ENCODE measurements around the gene MOV10L1. TPM values are rescaled to one million over a fixed set of nuclear protein-coding genes. Genes with fewer than 3 reads are reported as not detected.

Gene MOV10L1
- total RNA-seq, 1 donor, result 0.36 TPM

DNA sequence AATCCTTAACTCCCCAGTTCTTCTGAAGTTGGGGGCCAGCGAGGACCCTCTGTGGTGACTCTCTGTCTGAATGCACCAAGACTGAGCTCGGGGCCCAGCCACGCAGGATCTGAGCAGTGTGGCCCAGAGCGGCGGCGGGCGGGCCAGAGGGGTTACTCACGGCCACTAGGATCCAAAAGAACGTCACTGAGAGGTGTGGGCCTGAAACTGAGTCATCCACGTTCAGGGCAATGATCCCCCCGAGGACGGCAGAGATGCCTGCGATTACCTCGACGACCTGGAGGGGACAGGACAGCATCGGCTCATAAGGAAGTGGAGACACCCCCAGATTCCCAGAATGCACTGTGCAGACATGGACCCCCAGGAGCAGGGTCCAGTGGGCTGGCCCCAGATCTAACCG is 15.8 kb upstream of the MOV10L1 start:
- Histone ChIP-seq H3K27me3 (ENCODE audit: insufficient read depth, low read length) (no peaks in the 10 kb centered on the region), H3K4me1 (ENCODE audit: insufficient read depth, low read length) (no peaks in the 10 kb centered on the region), H3K79me2 (ENCODE audit: insufficient read depth, low read length) (no peaks in the 10 kb centered on the region), H3K9me3 (ENCODE audit: low read depth, low read length) (no peaks in the 10 kb centered on the region), H4K20me1 (ENCODE audit: insufficient read depth, low read length) (no peaks in the 10 kb centered on the region), H3K4me2 (ENCODE audit: insufficient read depth, low read length) (no peak overlapping the region), H3K27ac (ENCODE audit: low read depth, low read length) (no peak overlapping the region), H2AFZ (ENCODE audit: low read length) (no peak overlapping the region), H3K36me3 (ENCODE audit: insufficient read depth, low read length) (no peaks in the 10 kb centered on the region), H3K4me3 (ENCODE audit: insufficient read depth, low read length) (no peak overlapping the region)
- TF ChIP-seq, protein P1, sequence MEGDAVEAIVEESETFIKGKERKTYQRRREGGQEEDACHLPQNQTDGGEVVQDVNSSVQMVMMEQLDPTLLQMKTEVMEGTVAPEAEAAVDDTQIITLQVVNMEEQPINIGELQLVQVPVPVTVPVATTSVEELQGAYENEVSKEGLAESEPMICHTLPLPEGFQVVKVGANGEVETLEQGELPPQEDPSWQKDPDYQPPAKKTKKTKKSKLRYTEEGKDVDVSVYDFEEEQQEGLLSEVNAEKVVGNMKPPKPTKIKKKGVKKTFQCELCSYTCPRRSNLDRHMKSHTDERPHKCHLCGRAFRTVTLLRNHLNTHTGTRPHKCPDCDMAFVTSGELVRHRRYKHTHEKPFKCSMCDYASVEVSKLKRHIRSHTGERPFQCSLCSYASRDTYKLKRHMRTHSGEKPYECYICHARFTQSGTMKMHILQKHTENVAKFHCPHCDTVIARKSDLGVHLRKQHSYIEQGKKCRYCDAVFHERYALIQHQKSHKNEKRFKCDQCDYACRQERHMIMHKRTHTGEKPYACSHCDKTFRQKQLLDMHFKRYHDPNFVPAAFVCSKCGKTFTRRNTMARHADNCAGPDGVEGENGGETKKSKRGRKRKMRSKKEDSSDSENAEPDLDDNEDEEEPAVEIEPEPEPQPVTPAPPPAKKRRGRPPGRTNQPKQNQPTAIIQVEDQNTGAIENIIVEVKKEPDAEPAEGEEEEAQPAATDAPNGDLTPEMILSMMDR (IDR thresholded peaks at IDR 0.05; ENCODE audit: extremely low read depth, low read depth, low read length), result no peak
- peak; percentile 58 for DNase-seq (ENCODE audit: insufficient read length, low spot score, missing footprints)

DNA sequence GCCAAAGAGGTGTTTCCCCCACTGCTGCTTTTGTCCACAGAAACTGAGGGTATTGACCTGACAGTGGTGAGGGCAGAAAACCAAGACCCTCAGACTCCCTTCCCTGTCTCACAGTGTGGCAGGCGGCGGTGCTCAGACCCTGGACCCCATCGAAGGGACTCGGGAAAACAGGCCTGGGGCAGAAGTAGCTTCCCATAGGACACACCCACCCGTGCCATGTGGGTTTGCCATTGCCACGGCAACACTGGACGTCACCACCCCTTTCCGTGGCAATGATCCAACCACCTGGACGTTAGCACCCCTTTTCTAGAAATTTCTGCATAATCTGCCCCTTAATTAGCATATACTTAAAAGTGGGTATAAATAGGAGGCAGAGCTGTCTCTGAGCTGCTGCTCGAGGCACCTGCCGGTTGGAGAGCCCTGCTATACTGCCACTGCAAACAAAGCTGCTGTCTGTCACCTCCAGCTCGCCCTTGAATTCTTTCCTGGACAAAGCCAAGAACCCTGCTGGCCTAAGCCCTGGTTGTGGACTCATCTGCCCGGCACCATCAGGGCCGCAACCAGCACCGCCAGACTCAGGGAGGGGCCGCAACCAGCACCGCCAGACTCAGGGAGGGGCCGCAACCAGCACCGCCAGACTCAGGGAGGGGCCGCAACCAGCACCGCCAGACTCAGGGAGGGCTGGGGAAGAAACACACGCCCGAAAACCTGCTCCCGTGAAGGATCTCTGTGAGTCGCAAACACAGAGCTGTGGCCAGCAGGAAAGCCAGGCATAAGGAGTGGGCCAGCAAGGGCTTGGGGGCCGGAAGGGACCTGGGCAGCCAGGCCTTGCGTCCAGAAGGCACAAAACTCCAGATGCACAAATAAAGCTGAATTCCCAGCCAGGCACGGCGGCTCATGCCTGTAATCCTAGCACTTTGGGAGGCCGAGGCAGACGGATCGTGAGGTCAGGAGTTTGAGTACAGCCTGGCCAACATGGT is 15.0 kb upstream of the MOV10L1 start:
- H3K9me3 ChIP-seq (ENCODE audit: low read depth, low read length), result no peaks in the 10 kb centered on the region

DNA sequence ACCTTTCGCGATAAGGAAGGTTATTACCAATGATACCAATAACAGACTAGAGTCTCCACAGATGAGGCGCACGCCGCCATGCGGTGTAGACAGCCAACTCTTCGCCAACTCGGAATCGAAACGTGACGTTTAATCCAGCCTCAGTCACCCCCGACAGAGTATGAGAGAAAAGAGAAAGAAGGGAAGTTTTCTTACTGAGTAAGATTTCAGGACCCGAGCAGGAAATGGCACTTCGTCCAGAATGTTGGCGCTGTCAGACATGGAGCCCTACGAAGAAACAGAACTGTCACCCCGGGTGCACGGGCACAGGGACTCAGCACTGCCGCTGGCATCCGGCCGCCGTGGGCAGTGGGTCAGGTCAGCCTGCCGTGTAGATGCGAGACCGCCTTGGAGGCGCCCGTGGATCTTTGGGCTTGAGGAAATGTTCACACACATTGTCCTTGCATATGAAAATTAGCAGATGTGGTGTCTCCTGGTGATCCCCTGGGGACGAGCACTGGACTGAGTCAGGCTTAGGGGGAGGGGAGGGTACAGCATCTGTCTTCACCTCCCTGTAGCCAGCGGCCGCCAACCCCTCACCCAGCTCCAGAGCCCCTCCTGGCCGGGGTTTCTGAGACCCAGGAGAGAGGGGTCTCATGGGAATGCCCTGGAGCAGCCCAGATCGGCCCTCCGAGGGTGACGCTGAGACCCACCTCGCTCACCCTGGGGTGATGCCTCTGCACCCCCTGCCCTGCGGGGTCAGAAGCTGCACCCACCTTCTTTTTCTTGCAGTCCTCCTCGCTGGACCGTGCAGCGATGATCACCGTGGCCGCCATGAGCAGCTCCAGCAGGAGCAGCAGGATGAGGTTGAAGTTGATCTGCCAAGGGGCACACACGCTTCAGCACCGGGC is 12.9 kb upstream of the MOV10L1 start:
- no peaks in the 10 kb centered on the region for H3K4me1 ChIP-seq (ENCODE audit: insufficient read depth, low read length)
- H3K4me2 ChIP-seq (ENCODE audit: insufficient read depth, low read length), result no peak overlapping the region
- no peaks in the 10 kb centered on the region for H4K20me1 ChIP-seq (ENCODE audit: insufficient read depth, low read length)
- no peak overlapping the region for H2AFZ ChIP-seq (ENCODE audit: low read length)
- H3K9me3 ChIP-seq (ENCODE audit: low read depth, low read length), result no peaks in the 10 kb centered on the region
- no peak overlapping the region for H3K4me3 ChIP-seq (ENCODE audit: insufficient read depth, low read length)
- TF ChIP-seq, protein P1 (IDR thresholded peaks at IDR 0.05; ENCODE audit: extremely low read depth, low read depth, low read length), result no peak
- H3K36me3 ChIP-seq (ENCODE audit: insufficient read depth, low read length), result no peaks in the 10 kb centered on the region
- peaks cover 16% of the 10 kb centered on the region for H3K27me3 ChIP-seq (ENCODE audit: insufficient read depth, low read length)
- DNase-seq (ENCODE audit: insufficient read length, low spot score, missing footprints), result peak; percentile 73
- H3K79me2 ChIP-seq (ENCODE audit: insufficient read depth, low read length), result no peaks in the 10 kb centered on the region
- H3K27ac ChIP-seq (ENCODE audit: low read depth, low read length), result no peak overlapping the region

More for the DNA sequence above, 15.0 kb upstream of the MOV10L1 start:
- no peaks in the 10 kb centered on the region for H3K79me2 ChIP-seq (ENCODE audit: insufficient read depth, low read length)
- no peak overlapping the region for H3K4me3 ChIP-seq (ENCODE audit: insufficient read depth, low read length)
- H2AFZ ChIP-seq (ENCODE audit: low read length), result no peak overlapping the region
- H3K4me2 ChIP-seq (ENCODE audit: insufficient read depth, low read length), result no peak overlapping the region
- H3K27me3 ChIP-seq (ENCODE audit: insufficient read depth, low read length), result peaks cover 2% of the 10 kb centered on the region
- H4K20me1 ChIP-seq (ENCODE audit: insufficient read depth, low read length), result no peaks in the 10 kb centered on the region
- peak; percentile 79 for DNase-seq (ENCODE audit: insufficient read length, low spot score, missing footprints)
- no peaks in the 10 kb centered on the region for H3K36me3 ChIP-seq (ENCODE audit: insufficient read depth, low read length)
- TF ChIP-seq, protein P1 (IDR thresholded peaks at IDR 0.05; ENCODE audit: extremely low read depth, low read depth, low read length), result no peak
- no peaks in the 10 kb centered on the region for H3K4me1 ChIP-seq (ENCODE audit: insufficient read depth, low read length)
- no peak overlapping the region for H3K27ac ChIP-seq (ENCODE audit: low read depth, low read length)
